GF-D8 (cell line): Measurements from ENCODE around the gene KIF5B.
"Not testable (repeated sequence)": the region's sequence is repeated elsewhere in the genome, so short reads cannot be mapped to it uniquely, and the experiment has no call there.

ENCODE experiments used
- DNase-seq: peaks from one replicate; lab custom pipeline; 2025; lab: John Stamatoyannopoulos, UW

KIF5B gene

DNA sequence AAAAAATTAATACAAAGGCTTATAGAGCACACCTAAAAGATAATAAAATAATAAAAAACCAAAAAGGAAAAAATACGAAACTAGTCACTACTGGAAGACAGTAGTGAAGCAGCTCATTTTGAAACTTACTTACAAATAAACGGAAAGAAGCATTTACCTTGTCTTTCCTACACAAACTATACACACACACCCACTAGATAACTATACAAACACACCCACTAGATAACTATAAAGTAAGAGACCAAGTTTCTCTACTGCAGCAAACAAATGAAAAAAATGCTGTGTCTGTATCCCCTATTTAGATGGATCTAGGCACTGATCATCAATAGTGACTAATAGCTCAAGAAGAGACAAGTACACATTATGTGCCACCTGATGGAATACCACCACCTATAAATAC, 49.2 kb downstream of the KIF5B start:
- DNase-seq, result no peak

DNA sequence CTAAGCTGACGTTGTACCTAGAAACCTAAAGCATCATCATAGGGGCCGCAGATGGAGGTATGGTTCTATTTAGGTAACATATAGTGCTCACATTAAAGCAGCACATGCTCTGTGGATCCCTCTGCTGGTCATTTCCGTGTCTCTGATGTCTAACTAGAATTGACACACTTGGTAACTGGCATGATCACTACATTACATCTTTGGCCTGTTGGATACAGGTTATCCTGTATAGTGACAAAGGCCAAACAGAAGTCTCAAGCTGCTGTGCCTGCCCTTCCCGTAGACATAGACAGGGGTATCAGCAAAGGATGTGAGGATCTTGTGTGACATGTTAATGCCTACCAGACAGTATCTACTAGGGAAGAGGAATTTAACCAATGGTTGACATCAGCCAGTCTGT, 51.2 kb downstream of the KIF5B start:
- peak; percentile 13 for DNase-seq

DNA sequence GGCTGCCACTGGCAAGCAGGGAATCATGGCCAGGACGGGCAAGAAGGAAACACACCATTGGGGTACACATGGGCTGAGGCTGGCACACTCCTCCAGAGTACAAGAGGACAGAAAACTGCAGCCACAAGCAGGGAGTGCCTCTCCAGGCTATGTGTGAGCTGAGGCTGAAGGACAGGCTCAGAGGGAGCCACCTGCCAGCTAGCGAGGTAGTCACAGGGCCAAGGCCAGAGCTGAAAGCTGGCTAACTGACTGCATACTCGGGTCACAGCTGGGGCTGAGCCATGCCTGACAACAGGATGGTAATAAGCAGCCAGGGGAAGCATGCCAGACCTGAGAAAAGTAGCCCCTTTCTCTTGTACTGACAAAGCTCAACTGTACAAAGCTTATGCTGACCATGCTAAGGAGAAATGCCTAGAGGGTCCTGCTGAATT, 52.0 kb downstream of the KIF5B start:
- no peak for DNase-seq

DNA sequence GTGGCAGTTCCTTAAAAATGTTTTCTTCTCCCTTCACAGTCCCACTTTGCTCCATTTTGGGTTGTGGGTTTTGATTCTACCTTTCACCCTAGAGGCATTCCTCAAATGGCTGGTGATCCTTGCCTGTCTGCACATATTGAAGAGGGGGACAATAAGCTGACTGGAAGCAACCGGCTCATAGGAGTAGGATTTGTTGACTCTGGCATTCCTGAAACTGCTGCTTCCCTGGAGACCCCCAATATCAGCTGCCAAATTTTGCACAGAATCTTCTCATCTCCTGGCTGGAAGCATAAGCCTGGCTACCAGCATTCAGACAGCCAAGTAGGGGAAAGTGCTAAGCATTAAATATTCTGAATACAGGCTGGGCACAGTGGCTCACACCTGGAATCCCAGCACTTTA, 53.7 kb downstream of the KIF5B start:
- DNase-seq, result no peak

DNA sequence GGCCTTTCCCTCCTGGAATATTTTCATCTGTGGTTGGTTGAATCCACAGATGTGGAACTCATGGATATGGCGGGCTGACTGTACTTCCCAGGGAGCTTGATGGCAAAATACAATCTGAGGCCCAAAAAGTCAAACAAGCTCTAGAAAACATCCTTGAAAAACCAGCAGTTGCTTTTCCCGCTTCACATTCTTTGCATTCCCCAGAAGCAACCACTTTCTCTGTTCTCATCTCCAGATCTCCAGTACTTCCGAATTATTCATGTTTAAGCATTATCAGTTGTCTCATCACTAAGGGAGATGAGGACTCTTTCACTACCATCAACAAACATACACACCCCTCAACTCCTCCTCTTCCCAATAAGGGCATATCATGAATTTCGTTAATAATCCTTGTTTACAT, 55.3 kb downstream of the KIF5B start:
- DNase-seq, result no peak

DNA sequence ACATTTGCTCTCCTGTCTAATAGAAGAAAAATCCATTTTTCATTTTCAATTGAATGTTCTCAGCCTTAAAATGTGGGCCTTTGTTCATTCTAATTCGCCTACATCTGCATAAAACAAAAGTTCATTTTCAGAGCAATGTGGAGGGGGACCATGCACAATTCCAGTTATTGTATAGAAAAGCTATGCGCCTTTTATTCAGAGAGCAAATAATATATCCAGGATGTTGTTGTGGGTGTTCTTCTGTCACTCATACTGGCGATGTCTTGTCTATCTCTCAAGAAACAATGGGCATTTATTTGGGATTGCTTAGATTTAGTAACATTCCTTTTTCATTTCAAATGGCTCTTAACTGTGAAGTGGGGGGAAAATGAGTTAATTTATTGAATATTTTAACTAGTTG, 56.4 kb downstream of the KIF5B start:
- no peak for DNase-seq

DNA sequence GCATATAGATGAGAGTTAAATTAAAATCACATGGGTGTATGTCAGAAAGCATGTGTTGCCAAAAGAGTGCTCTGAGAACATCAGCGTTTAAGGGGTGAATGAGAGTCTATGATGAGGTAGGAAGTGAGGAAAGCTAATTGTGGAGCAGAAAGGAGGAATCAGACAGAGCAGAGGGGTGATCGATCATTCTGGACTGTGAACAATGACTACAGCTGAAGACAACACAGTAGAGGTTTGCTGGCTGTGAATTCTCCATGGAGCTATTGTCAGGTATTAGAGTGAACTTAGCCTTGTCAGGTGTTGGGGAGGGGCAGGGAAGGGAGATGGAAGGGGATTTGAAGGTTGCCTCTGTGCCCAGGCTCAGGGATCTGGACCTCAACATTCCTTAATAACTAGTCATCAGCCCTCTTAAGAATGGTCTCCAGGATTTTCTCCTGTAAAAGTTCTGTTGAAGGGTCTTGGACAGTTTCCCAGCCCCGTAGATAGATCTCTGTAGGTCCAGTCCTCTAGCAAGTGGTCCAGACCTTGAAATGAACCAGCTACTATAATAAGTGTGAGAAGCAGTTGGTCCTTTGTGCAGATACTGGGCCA, 57.1 kb downstream of the KIF5B start:
- no peak for DNase-seq

DNA sequence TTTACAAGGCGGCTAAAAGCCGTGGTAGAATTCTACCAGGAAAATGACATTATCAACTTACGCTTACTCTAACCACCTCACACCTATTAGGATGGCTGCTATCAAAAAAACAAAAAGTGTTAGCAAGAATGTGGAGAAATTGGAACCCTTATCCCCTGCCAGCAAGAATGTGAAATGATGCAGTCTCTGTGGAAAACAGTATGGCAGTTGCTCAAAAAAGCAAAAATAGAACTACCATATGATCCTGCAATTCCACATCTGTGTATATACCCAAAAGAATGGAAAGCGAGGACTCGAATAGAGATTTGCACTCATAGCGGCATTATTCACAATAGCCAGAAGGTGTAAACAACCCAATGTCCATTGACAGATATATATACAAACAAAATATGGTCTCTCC, 61.3 kb downstream of the KIF5B start:
- no peak for DNase-seq

DNA sequence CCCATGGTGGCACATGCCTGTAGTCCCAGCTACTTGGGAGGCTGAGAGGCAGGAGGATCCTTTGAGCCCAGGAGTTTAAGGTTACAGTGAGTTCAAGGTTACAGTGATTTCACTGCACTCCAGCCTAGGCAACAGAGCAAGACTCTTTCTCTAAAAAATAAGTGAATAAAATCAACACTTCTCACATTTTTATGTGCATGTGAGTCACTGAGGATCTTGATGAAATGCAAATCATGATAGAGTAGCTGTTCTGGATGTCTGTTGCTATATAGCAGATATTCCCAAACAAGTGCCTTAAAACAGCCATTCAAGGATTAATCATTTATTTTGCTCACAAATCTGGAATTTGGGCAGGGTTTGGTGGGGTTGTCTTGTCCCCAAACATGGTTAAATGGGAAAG, 65.3 kb downstream of the KIF5B start:
- no peak for DNase-seq

DNA sequence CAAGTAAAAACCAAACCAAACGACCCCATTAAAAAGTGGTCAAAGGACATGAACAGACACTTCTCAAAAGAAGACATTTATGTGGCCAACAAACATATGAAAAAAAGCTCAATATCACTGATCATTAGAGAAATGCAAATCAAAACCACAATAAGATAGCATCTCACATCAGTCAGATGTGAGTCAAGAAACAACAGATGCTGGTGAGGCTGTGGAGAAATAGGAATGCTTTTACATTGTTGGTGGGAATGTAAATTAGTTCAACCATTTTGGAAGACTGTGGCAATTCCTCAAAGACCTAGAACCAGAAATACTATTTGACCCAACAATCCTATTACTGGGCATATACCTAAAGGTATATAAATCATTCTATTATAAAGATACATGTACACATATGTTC, 68.4 kb downstream of the KIF5B start:
- DNase-seq, result not testable (repeated sequence)

DNA sequence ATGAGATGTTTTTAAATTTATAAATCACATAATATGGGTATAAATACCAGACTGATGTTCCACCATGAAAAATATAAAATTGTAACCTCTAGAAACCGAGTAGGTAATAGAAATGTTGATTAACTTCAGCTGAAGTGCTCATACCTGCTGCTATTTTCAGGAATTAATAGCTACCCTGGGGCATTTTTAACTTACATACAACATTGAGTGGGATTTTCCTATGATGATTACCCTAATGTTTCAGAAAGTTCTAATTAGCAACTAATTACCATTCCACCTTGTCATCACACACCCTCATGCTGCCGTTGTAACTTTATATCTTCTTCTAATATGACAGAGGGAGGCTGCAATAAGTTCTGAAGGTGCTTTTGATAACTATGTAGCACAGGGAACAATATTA, 74.1 kb downstream of the KIF5B start:
- DNase-seq, result no peak

DNA sequence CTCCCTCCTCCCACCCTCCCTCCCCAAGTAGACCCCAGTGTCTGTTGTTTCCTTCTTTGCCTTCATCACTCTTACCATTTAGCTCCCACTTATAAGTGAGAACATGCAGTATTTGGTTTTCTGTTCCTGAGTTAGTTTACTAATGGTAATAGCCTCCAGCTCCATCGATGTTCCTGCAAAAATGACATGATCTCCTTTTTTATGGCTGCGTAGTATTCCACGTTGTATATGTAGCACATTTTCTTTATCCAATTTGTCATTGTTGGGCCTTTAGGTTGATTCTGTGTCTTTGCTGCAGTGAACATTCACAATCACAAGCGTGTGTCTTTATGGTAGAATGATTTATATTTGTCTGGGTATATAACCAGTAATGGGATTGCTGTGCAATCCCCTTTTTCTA, 75.8 kb downstream of the KIF5B start:
- DNase-seq, result no peak

DNA sequence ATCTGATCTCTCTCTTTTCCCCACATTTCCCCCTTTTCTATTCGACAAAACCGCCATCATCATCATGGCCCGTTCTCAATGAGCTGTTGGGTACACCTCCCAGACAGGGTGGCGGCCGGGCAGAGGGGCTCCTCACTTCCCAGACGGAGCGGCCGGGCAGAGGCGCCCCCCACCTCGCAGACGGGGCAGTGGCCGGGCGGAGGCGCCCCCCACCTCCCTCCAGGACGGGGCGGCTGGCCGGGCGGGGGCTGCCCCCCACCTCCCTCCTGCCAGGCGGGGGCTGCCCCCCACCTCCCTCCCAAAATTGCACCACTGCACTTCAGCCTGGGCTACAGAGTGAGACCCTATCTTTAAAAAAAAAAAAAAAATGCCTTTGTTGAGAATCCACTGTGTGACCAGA, 77.2 kb downstream of the KIF5B start:
- DNase-seq, result not testable (repeated sequence)

DNA sequence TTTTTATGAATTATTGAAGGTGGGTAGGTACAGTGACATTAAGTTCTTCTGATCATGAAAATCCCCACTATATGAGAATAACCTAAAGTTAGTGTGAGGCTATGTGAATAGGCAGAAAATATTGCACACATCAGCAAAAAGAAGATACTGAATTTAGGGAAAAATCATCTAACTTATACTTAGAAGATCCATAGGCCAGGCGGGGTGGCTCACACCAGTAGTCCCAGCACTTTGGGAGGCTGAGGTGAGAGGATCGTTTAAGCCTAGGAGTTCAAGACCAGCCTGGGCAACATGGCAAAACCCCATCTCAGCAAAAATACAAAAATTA, 78.1 kb downstream of the KIF5B start:
- DNase-seq, result no peak

DNA sequence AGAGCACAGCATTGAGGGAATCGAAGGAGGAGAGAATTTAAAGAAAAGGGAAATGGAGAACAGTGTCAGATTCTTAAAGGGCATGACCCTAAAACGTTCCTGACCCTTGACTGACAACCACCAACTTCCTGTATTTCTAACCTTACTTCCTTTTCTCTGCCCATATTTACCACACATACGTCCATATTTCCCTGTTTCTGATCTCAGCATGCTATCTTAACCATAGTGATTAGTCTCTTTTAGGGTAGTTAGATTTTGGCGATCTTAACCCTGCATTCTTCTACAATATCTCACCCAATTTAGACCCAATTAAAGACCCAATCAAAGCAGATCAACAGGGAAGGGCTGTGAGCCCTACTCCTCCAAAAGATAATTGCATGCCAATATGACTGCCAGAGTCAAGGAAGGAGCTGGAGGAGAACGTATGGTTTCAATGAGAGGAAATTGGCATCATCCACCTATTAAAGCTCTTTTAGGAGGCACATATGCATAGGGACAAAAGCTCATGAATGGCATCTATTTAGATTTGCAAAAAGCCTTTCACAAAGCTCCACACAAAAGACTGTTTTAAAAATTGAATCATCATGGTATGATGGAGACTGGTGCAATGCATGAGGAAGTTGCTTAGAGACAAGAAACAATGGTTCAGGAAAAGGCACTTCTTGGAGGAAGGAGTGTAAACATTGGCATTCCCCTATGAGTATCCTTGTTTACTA, 78.6 kb downstream of the KIF5B start:
- peak; percentile 95 for DNase-seq

DNA sequence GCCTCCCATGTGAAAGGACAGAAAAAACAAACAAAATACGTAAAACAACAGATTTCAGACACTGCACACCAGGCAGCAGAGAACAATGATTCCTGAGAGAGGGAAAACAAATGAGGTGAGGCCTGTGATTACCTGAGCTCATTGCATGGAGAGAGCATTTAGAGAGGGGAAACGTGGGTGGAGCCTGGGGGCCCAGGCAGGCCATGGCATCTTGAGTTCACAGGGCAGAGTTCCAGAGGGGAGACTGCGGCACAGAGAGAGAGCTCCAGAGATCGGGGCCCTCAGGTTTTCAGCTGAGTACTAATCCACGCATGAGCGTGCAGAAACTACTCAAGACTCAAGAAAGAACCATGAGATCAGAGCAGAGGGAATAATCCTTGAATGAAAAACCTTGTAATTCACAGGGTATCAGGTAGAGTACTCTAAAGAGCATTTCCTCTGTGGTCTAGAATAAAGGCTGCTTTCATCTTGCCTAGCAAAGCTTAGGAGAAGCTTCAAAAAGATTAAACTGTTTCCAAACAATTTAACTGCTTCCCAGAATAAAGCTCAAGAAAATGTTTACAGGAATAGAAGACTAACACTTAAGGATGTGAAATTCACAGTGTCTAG, 81.0 kb downstream of the KIF5B start:
- no peak for DNase-seq

DNA sequence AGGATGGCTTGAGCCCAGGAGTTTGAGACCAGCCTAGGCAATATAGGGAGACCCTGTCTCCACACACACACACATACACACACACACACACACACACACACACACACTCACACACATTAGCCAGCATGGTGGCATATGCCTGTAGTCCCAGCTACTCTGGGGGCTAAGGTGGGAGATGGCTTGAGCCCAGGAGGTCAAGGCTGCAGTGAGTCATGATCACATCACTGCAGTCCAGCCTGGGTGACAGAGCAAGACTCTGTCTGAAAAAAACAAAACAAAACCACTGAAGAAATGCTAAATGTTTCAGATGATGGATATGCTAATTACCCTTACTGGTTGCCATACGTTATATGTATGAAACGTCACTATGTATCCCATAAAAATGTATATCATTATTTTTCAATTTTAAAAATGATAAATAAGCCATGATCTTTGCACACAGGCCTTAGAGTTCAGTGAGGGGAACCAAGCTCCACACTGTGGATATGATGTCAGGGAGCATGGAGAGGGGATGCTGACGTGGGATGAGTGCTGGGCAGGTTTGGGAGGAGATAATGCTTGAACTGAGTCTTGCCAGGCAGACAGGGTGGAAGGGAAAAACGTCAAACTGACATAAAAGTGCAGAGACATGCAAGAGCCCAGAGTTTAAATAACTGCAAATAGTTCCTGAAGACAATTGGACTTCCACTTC, 81.6 kb downstream of the KIF5B start:
- DNase-seq, result no peak

DNA sequence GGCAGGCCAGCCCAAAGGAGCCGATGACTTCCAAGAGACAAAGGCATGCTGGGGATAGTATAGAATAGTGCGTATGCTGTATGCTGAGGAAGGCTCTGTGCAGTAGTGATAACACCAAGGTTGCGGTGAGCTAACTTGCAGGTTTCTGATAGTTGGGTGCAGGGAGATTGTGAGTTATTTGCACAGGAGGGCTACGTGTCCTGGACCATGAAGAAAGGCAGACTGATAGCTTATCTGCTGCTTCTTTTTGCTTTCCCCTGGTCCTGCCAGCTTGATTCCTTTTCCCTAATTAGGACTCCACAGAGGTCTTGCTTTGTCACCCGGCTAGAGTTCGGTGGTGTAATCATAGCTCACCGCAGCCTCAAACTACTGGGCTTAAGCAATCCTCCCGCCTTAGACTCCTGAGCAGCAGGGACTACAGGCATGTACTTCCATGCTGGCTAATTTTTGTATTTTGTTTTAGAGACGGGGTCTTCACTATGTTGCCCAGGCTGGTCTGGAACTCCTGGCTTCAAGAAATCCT, 83.6 kb downstream of the KIF5B start:
- DNase-seq, result peak; percentile 57

DNA sequence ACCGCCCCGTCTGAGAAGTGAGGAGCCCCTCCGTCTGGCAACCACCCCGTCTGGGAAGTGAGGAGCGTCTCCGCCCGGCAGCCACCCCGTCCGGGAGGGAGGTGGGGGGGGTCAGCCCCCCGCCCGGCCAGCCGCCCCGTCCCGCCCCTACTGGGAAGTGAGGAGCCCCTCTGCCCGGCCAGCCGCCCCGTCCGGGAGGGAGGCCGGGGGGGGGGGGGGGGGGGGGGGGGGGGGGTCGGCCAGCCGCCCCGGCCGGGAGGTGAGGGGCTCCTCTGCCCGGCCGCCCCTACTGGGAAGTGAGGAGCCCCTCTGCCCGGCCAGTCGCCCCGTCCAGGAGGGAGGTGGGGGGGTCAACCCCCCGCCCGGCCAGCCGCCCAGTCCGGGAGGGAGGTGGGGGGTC, 86.4 kb downstream of the KIF5B start:
- DNase-seq, result not testable (repeated sequence)

DNA sequence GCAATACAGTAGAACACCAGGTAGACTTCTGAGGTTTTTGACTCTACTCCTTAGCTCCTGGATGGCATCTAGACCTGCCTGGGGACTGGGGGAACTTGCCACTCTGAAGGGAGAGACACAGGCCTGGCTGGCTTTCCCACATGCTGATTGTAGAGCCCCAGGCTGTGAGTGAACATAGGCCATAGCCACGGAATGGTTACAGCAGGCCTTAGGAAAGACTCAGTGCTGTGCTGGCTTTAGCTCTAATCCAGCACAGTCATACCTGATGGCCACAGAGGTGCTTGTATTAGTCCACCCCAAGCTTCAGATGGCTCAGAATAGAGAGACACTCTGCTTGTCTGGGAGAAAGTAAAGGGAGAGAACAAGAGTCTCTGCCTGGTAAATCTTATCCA, 92.6 kb downstream of the KIF5B start:
- DNase-seq, result no peak

DNA sequence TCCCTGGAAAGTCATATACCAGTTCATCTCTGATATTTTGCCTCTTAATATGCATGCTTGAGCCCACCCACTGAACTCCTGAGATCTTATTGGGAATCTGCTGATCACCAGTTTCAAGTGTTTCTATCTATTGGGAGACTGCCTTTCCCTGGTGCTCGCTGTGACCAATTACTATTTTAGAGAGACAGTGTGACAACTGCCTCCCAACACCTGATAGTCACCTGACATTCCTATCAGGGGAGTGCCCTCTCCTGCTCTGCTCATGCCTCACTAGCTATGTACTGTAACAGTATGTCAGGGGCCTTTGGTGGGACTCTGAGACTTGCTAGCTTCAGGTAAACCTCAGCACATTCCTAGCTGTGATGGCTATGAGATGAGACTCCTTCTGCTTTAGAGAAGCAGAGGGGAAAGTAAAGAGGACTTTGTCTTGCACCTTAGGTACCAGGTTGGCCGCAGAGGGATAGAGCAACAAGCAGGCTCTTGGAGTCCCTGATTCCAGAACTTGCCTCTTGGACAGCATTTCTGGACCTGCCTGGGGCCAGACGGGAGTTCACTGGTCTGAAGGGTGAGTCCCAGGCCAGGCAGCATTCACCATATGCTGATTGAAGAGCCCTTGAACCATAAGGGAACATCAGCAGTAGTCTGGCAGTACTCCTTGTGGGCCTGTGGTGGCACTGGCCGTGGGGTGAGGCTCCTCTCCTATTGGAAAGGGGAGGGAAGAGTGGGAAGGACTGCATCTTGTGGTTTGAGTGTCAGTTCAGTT, 93.2 kb downstream of the KIF5B start:
- no peak for DNase-seq
